ENCODE data around the gene PLEKHG2.

Gene PLEKHG2

DNA sequence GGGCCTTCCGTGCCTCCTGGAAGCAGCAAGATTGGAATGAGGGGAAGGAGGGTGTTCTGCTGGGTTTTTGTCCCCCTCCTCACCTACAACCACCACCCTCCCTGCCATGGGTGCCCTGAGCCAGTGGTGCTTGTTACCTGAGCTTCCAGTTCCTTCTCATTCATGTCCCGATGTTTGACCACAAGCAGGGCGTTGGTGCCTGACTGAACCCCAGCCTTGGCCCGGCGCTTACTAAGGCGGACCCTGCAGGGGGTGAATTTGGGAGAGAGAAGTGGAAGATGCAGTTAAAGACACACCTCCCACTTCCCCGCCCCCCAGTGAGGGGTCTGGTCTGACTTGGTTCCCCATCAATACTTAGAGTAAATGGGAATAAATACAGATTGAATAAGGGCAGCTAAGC lies 25.9 kb upstream of the PLEKHG2 start:
- no peak for DNase-seq

DNA sequence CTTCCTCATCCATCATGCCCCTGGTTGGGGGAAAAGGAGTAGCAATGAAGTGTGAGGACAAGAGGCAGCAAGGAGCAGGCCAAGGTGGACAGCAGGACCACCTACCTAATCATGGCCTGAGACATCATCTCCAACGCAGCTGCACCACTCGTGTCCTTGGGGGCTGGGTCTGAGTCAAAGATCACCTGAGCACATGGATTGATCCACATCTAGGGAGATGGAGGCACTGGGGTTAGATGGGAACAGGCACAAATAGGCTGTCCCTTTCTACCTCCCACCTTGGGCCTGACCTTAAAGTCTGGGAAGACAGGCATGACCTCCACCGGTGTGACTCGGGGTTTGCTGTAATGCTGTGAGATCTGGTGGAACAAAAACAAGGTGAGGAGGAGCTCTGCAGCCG lies 23.8 kb upstream of the PLEKHG2 start:
- no peak for DNase-seq

DNA sequence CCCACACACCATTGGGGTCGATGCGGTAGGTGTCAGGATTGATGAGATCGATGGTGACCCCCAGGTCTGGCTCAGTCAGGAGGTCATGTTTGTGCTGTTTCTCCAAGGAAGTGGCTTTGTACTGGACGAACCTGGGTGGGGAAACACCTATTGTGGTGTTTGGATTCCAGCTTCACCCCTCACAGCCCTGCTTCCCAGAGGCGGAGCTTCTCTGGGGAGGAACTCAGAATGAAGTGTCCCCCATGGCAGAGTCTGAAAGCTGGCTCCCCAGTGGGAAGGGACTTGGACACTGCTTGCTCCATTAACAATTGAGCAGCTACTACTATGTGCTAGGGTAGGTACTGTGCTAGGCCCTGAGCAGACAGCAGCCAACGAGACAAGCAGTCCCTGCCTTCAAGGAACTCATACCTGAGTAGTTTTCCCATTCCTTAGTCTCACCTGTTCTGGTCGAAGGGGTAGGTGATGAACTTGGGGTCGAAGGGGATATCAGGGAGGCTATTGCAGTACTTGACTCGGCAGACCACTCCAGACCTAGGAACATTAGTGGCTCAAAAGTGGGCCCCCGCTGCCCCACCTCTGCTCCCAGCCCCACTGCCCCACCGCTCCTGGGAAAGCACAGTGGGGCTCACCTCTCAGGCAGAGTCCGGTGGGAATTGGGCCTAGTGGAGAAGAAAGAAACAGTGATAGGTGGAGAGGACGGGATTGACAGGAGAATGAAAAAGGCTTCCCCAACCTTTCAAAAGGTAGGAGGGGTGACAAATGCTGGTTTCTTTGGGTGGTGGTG lies 22.6 kb upstream of the PLEKHG2 start:
- DNase-seq: no peak

- DNase-seq: peak; percentile 79
Observed at GRCh38 chr19:39390451-39390750, 22.1 kb upstream of the PLEKHG2 start.

DNA sequence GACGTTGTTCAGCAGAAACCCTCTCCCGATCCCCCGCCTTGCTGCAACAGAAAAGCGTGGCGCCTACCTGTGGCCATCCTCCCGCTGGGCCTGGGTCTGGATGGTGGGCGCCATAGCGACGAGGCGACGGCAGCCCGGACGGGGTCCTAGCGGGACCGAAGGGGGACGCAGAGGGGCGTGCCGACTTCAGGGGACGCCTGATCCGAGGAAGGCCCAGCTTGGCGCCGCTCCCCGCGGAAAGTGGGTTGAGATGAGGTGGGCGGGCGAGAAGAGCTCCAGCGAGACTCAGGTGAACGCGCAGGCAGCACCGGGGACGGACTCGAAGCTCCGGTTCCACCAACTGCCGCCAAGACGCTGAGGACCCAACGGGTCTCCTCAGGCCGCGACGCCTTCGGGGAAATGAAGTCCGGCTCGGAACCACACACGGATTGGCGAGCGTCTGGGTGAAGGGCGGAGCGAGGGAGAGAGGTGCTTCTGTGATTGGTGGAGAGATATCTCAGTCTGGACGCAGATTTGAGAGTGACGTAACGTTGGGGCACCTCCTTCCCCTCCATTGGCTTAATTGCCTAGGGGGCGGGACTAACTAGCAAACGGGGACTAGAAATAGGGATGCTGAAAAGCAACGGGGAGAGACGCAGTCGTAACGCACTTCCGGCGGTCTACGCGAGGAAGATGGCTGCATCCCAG lies 21.6 kb upstream of the PLEKHG2 start, which contains the start of the genes MED29 and PAF1:
Gene MED29 (plus strand): TSS at position 628 of the 687 bp plus-strand sequence. CDS start 45 bp downstream, at position 673.
Gene PAF1 (minus strand): TSS at position 356 of the 687 bp plus-strand sequence. CDS start 242 bp downstream, at position 114.
- peak; percentile 97 for DNase-seq

- DNase-seq: peak; percentile 93
Observed at GRCh38 chr19:39397360-39398296, 14.8 kb upstream of the PLEKHG2 start.

DNA sequence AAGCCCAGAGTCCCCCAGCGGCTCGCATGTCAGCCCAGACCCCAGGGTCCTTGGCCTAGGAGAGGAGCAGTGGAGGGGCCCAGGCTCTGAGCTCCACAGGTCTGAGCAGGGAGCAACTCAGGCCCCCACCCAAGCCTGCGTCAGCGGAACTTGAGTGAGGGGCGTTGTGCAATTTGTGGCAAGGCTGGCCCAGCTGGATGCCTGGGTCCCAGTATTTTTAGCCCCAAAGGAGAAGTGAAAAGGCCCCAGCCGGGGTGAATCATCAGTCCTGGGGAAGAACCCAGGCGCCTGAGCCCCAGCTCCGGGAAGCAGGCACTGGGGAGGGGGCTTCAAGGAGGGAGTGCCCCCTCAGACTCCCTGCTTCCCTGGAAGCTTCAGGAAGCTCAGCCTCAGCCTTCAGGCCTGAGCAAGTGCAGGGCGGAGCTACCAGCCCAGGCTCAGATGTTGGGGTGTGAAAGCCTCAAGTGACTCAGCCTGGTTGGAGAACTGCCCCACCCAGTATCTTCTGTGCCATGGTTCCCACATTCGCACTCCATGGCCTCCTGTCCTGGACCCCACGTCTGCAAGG lies 14.1 kb upstream of the PLEKHG2 start:
- DNase-seq: peak; percentile 65

DNA sequence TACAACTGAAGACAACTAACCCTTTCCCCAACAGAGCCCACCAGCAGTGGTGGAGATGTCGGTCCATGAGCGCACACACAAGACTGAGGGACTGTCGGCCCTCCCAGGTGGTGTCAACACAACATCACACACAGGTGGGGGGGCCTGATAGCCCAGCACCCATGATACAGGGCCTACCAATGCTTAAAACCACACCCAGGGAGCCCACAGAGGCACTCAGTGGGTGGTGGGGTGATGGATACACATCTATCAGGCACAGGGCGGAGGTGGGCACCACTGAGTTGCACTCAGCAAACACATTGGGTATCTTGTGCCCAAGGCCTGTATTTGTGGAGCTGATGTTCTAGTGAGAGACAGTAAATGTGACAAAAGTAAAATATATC lies 12.8 kb upstream of the PLEKHG2 start:
- no peak for DNase-seq

DNA sequence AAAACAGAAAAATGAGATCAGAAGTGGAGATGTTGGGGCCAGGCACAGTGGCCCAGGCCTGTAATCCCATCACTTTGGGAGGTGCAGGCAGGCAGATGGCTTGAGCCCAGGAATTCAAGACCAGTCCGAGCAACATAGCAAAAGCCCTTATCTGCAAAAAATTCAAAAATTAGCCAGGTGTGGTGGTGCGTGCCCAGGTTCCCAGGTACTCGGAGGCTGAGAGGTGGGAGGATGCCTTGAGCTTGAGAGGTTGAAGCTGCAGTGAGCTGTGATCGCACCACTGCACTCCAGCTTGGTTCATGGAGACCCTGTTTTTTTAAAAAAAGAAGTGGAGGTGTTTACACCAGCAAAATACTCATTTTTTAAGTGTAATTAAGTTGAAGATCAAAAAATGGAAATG lies 12.4 kb upstream of the PLEKHG2 start:
- no peak for DNase-seq

DNA sequence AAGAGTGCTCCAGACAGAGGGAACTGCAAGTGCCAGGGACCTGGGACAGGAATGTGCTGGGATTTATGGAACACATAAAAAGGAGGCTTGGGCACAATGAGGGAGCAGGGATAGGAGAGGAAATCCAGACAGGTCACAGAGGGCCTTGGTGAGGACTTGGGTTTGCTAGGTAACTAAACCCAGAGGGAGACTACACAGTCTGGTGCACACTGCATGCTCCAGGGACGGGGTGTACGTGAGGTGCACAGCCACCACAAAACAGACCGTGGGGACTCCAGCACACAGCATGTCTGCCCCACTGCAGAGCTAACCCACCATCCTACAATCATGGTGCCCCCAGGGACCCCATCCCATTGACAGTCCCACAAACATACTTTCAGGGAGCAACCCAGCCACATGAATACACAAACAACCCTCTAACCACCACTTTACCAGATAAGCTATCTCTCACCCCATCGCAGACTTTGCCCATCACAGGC lies 11.4 kb upstream of the PLEKHG2 start:
- DNase-seq: no peak

DNA sequence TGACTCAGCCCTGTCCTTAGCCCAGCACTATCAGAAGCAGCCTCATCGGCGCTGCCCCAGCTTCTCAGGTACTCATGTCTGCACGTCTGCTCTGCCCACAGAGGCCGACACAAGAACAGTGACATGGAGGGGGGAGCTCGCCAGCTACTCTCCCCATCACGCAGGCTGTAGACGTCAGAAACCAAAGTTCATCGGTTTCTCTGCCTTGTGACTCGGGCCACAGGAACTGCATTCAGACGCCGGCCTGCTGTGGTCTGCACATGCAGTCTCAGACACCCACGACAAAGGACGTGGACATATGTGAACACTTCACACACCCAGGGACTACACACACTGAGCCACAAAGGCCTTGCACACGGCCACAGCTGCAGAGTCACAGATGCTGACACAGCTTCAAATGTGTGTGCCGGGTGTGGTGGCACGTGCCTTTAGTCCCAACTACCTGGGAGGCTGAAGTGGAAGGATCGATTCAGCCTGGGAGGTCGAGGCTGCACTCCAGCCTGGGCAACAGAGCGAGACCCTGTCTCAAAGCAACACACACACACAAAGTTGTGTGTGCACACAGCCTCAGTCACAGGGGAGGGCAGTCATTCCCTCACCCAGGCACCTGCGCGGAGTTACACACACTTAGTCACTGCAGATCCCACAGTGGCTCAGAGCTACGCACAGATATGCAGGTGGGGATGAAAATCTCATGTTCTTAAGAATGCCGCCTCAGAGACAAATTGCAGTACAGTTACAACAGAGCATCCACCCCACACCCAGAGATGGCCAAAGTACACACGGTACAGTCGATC lies 10.7 kb upstream of the PLEKHG2 start:
- DNase-seq: peak; percentile 83

DNA sequence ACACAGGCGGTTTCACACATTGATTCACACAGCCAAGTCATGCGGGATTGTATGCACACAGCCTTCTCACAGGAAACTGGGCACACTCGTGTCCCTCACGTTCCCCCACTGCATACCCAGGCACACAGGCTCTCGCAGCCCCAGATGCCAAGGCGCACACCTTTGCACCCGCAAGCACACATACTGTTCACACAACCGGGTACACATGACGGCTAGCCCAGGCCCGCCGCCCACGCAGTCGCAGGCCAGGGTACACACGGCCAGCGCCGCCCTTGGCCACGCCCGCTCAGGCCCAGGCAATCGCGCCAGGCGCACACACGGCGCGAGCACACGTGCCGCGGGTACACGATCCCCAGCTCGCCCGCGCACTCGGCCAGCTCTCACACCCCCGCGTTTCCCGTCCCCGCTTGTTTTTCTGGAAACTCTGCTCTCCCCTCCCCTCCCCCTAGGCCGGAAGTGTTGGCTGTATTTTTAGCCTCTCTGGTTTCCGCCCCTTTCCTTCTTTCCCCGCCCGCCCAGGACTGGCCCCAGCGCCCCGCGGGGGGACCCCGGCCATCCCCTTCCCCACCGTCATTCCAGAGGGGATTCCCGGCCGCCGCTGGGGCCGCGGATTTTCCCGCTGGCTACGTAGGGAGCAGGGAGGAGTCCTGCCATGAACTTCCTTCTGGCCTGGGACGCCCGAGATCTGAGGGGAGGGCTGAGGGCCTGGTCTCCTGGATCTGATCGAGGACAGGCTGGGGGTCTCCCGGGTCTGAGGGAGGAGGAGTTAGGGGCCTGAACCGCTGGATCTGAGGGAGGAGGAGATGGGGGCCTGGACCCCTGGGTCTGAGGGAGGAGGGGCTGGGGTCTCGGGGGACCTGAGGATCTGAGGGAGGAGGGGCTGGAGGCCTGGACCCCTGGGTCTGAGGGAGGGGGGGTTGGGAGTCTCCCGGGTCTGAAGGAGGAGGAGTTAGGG lies 9.8 kb upstream of the PLEKHG2 start:
- DNase-seq: peak; percentile 84

DNA sequence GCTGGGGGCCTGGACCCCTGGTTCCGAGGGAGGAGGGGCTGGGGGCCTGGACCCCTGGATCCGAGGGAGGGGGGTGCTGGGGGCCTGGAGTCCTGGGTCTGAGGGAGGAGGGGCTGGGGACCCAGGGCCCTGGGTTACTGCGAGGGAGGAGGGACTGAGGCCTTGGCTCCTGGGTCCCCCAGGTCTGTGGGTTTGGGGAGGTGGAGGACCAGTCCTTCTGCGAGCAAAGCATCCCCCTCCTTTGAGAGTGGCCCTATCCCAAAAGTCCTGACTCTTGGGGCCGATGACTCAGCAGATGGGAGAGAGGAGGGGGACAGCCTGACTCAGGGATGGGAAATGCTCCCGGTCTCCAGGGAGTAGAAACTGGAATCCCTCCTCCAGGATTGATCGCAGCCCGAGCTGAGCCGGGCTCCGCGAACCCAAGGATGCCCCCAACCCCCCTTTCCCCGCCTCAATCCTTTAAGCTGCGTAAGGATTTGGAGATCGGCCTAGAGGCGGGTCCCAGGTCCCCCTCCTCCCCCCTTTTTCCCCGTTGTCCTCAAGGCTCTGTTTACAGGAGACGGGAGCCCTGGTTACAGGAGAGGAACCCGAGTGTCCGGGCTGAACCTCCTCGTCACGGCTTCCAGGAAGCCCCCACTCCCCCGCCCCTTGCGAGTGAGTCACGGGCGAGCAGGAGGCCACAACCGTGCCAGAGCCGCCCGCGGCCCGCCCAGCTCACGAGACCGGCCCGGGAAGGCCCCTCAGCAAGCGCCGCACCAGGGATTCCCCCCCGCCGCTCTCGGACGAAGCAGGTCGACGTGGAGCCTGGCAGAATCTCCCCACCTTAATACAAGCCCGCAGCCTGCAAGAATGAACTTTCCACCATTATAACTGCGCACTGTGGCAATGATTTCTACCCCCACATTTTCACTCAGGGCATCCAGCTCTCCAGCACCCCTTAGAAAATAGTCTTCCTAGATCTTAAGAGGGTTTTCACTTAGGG lies 8.8 kb upstream of the PLEKHG2 start:
- DNase-seq: peak; percentile 97

DNA sequence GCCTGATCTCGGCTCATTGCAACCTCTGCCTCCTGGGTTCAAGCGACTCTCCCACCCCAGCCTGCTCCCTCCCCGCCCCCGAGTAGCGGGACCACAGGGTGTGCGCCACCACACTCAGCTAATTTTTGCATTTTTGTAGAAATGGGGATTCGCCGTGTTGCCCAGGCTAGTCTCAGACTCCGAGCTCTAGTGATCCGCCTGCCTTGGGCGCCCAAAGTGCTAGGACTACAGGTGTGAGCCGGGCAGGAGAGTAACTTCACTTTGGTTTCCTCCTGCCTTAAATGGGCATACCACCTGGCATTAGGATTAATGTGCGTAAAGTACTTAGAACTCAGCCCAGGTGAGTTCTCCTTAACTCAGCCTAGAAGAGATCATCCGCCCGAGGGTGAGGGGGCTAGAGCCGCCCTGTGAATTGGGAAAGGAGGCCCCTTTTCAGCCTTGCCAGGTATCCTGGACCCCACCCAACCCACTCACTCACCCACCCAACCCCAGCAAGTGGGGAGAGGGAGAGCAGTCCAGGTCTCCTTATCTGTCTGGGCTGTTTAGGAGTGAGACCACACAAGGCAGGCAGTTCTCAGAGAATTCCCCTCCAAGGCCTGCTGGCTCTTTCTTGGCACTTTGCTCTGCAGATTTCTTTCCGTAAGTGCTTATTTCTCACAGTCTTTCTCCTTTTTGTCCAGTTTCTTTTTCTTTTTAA lies 7.1 kb upstream of the PLEKHG2 start:
- no peak for DNase-seq

DNA sequence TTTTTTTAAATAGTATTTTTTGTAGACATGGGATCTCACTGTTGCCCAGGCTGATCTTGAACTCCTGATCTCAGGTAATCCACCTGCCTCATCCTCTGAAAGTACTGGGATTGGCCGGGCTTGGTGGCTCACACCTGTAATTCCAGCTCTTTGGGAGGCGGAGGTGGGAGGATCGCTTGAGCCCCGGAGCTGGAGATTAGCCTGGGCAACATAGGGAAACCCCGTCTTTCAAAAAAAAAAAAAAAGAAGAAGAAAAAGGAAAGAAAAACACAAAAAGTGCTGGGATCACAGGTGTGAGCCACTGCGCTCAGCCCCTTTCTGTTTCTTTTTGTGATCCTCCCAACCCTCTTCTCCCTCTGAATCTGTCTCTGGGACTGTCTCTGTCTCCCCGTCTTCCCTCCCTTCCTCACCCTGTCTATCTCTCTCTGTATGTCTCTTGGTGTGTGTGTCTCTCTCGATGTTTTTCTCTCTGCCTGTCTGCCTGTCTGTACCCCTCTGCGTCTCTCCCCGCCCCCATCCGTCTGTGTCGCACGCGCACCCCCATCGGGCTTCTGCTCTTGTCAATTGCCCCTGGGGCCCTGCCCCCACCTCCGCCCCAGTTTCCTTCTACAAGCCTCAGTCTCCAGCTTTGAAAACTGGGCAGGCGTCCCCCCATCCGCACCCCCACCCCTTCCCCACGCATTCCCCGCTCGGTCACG lies 6.4 kb upstream of the PLEKHG2 start:
- peak; percentile 82 for DNase-seq

- DNase-seq: peak; percentile 85
Observed at GRCh38 chr19:39406656-39407409, 5.6 kb upstream of the PLEKHG2 start, which contains the start of gene ZFP36. ZFP36 (plus strand) TSS chr19:39406847; CDS start chr19:39406905, 58 bp downstream.

DNA sequence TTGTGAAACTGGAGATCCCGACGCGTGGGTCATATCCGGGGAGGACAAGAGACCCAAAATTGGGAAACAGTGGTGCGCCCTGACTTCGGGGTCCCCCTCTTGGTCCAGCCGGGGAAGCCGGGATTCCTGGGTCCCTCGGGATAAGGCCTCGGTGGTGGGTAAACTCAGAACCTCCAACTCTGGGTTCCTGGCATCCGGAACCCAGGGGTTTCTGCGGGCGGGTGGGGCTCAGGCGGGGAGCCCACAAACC lies 5.1 kb upstream of the PLEKHG2 start:
- no peak for DNase-seq

All from stimulated activated CD4-positive, alpha-beta T cell treated with anti-CD3 and anti-CD28 coated beads, Interleukin-4, amount 100 ng/mL, for 24 hours (primary cell).